ENCODE data around the gene GPR107.

Gene GPR107

GRCh38 chr9:130167927-130168326, 114.2 kb downstream of the GPR107 start:
- peak; percentile 41 for DNase-seq (ENCODE audit: low read depth)
- TF ChIP-seq, protein P1, sequence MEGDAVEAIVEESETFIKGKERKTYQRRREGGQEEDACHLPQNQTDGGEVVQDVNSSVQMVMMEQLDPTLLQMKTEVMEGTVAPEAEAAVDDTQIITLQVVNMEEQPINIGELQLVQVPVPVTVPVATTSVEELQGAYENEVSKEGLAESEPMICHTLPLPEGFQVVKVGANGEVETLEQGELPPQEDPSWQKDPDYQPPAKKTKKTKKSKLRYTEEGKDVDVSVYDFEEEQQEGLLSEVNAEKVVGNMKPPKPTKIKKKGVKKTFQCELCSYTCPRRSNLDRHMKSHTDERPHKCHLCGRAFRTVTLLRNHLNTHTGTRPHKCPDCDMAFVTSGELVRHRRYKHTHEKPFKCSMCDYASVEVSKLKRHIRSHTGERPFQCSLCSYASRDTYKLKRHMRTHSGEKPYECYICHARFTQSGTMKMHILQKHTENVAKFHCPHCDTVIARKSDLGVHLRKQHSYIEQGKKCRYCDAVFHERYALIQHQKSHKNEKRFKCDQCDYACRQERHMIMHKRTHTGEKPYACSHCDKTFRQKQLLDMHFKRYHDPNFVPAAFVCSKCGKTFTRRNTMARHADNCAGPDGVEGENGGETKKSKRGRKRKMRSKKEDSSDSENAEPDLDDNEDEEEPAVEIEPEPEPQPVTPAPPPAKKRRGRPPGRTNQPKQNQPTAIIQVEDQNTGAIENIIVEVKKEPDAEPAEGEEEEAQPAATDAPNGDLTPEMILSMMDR (IDR thresholded peaks at IDR 0.05; ENCODE audit: insufficient read depth, low read depth, low read length, missing control alignments), result no peak
- H3K4me3 ChIP-seq (ENCODE audit: low read length), result no peak overlapping the region

- no peak for DNase-seq (ENCODE audit: low read depth)
- TF ChIP-seq, protein P1 (IDR thresholded peaks at IDR 0.05; ENCODE audit: insufficient read depth, low read depth, low read length, missing control alignments), result no peak
- peak overlapping the region; percentile 28 for H3K4me3 ChIP-seq (ENCODE audit: low read length)
Observed at GRCh38 chr9:130171226-130172148, 117.8 kb downstream of the GPR107 start.

DNA sequence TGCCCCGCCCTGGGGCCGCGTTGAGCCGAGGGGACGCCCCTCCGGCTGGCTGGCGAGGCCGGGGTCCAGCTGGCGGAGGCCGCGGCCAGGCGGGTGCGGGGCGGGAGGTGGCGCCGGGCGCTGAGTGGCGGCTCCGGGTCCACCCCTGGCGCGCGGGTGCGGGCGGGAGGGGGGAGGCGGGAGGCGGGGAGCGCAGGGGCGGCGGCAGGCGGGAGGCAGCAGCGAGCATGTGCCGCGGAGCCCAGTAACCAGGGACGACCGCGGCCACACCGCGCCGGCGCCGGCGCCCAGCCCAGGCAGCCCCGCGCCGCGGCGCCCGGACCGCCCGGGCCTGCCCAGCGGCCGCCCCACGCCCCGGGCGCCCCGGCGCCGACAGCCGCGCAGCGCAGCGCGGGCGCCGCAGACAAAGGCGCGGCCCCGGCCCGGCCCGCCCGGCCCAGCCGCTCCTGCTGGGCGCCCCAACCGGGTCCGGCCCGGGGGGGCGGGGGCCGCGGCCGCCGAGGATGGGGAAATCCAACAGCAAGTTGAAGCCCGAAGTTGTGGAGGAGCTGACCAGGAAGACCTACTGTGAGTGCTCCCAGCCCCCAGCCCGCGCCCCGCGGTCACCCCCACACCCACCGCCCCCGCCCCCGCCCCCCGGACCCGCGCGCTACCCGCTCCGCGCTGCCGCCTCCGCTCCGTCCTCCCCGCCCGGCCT, 118.6 kb downstream of the GPR107 start, which contains the start of gene NCS1:
NCS1 (plus strand) TSS at position 244 of the 697 bp plus-strand sequence; CDS start at position 504, 260 bp downstream.
- peak; percentile 77 for DNase-seq (ENCODE audit: low read depth)
- H3K4me3 ChIP-seq (ENCODE audit: low read length), result peak within 1 kb of the TSS; percentile 62
- TF ChIP-seq, protein P1 (IDR thresholded peaks at IDR 0.05; ENCODE audit: insufficient read depth, low read depth, low read length, missing control alignments), result no peak

- H3K4me3 ChIP-seq (ENCODE audit: low read length), result peak overlapping the region; percentile 62
- TF ChIP-seq, protein P1 (IDR thresholded peaks at IDR 0.05; ENCODE audit: insufficient read depth, low read depth, low read length, missing control alignments), result no peak
- peak; percentile 37 for DNase-seq (ENCODE audit: low read depth)
Observed at GRCh38 chr9:130172858-130173665, 119.4 kb downstream of the GPR107 start.

DNA sequence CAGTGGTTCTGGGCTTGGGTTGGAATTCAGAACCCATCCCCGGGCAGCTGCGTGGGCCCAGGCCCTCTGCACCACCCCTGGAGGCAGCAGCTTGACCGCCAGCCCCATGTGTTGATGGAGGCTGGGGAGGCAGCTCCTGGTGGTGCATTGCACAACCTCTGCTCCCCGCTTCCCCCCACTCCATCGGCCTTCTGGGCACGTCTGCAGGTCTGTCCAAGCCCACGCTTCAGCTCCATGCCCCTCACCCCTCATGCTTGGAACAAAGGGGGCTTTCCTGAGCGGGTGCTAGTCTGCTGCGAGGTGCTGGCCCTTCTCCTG, 119.9 kb downstream of the GPR107 start:
- TF ChIP-seq, protein P1 (IDR thresholded peaks at IDR 0.05; ENCODE audit: insufficient read depth, low read depth, low read length, missing control alignments), result no peak
- DNase-seq (ENCODE audit: low read depth), result no peak
- H3K4me3 ChIP-seq (ENCODE audit: low read length), result peak overlapping the region; percentile 62

- DNase-seq (ENCODE audit: low read depth), result no peak
- TF ChIP-seq, protein P1 (IDR thresholded peaks at IDR 0.05; ENCODE audit: insufficient read depth, low read depth, low read length, missing control alignments), result no peak
- peak overlapping the region; percentile 62 for H3K4me3 ChIP-seq (ENCODE audit: low read length)
Observed at GRCh38 chr9:130174025-130174424, 120.3 kb downstream of the GPR107 start.
